DND-41 (cell line): Measurements from ENCODE around the gene AP1M2.
"Not testable (repeated sequence)": the region's sequence is repeated elsewhere in the genome, so short reads cannot be mapped to it uniquely, and the experiment has no call there.

Source experiments
- ATAC-seq: fragments of 200-7000 bp; cut with Tn5 transposase; 3 replicates; pipeline ENCODE4 v1.9.1; 2021; ENCODE audit warnings: low read depth; ENCODE audit not compliant: insufficient read depth
- DNase-seq: peaks from one replicate; pipeline ENCODE4 v3.0.0-alpha.2; 2020
- H2AFZ ChIP-seq: 2 replicates; pipeline ENCODE4 v1.6.0; 2012; ENCODE audit warnings: low read depth, low read length
- H3K27ac ChIP-seq: 2 replicates; pipeline ENCODE4 v1.5.1; 2012; ENCODE audit warnings: low read length, inconsistent platforms
- H3K27me3 ChIP-seq: fragments of 200-600 bp; sonication (generic); 2 replicates; pipeline ENCODE4 v1.6.0; 2012; ENCODE audit warnings: low read length, mild to moderate bottlenecking, inconsistent platforms; ENCODE audit not compliant: insufficient read depth, poor library complexity
- H3K36me3 ChIP-seq: 2 replicates; pipeline ENCODE4 v1.5.1; 2012; ENCODE audit warnings: low read length, inconsistent platforms; ENCODE audit not compliant: insufficient read depth
- H3K4me1 ChIP-seq: 2 replicates; pipeline ENCODE4 v1.5.1; 2012; ENCODE audit warnings: mild to moderate bottlenecking, low read length; ENCODE audit not compliant: insufficient read depth
- H3K4me2 ChIP-seq: 2 replicates; pipeline ENCODE4 v1.6.0; 2012; ENCODE audit warnings: mild to moderate bottlenecking, moderate library complexity, low read length, inconsistent platforms; ENCODE audit not compliant: insufficient read depth
- H3K4me3 ChIP-seq, 2 experiments: fragments of 200-600 bp in 1 of 2; shearing (Covaris generic) in 1 of 2; 2 replicates each; pipeline ENCODE4 v1.5.1; 2012 to 2016; ENCODE audit warnings: inconsistent platforms in 2 of 2, low read length in 2 of 2, mild to moderate bottlenecking in 2 of 2, low read depth in 1 of 2, moderate library complexity in 1 of 2
- H3K79me2 ChIP-seq: 2 replicates; pipeline ENCODE4 v1.6.0; 2012; ENCODE audit warnings: low read length, inconsistent platforms; ENCODE audit not compliant: insufficient read depth
- H3K9ac ChIP-seq: 2 replicates; pipeline ENCODE4 v1.6.0; 2012; ENCODE audit warnings: low read depth, mild to moderate bottlenecking, inconsistent platforms, low read length, moderate library complexity
- H3K9me3 ChIP-seq: 2 replicates; pipeline ENCODE4 v1.5.1; 2012; ENCODE audit warnings: low read length, moderate library complexity, mild to moderate bottlenecking, inconsistent platforms; ENCODE audit not compliant: insufficient read depth, severe bottlenecking
- H4K20me1 ChIP-seq: 2 replicates; pipeline ENCODE4 v1.6.0; 2012; ENCODE audit warnings: low read length; ENCODE audit not compliant: insufficient read depth
- EZH2 ChIP-seq: IDR thresholded peaks from 3 replicates; pipeline ENCODE4 v1.6.1; 2012; ENCODE audit warnings: borderline replicate concordance, low read depth, mild to moderate bottlenecking, moderate library complexity, low read length, inconsistent platforms; ENCODE audit not compliant: severe bottlenecking
- TF ChIP-seq, protein P1 (sequence below): IDR thresholded peaks from 2 replicates; pipeline ENCODE4 v1.5.1; 2012; ENCODE audit warnings: borderline replicate concordance, low read length, moderate library complexity, mild to moderate bottlenecking; ENCODE audit not compliant: poor library complexity, severe bottlenecking; ENCODE audit errors: extremely low read depth

Gene AP1M2

DNA sequence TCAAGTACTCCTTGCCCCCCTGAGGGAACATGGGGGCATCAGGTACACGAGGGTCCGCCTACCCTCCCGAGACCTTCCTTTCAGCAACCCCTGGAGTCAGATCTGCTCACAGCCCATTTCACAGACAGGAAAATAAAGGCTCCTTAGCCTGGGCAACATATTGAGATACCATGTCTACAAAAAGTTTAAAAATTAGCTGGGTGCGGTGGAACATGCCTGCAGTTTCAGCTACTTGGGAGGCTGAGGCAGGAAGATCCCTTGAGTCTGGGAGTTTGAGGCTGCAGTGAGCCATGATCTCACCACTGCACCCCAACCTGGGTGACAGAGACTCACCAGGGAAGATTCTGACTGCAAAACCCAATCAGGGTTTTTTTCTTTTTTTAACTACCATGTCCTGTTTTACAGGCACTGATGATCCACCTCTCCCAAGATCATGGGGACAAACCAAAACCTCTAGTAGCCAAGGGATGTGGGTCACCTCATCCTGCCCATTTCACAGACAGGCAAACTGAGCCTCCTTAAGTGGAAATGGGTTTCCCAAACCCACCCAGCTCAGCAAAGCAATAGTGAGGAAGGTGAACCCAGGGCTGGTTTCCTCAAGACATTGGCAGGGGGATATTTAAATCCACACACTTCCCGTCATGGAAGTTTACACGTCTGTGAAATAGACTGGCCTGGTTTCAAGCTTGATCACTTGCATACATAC, 11.9 kb downstream of the AP1M2 start:
- DNase-seq (no peak), ATAC-seq (no peak)
- H3K4me3 ChIP-seq: no peak overlapping the region
- no peaks in the 10 kb centered on the region for H4K20me1 ChIP-seq
- H3K9me3 ChIP-seq: no peaks in the 10 kb centered on the region
- no peaks in the 10 kb centered on the region for H3K36me3 ChIP-seq
- no peak overlapping the region for H3K9ac ChIP-seq
- H3K27me3 ChIP-seq: no peaks in the 10 kb centered on the region
- peaks cover 13% of the 10 kb centered on the region for H3K4me1 ChIP-seq
- H3K79me2 ChIP-seq: no peaks in the 10 kb centered on the region; the same call in 1 of the 2 replicates
- no peak overlapping the region for H2AFZ ChIP-seq
- no peak overlapping the region for H3K4me2 ChIP-seq
- TF ChIP-seq, protein P1, sequence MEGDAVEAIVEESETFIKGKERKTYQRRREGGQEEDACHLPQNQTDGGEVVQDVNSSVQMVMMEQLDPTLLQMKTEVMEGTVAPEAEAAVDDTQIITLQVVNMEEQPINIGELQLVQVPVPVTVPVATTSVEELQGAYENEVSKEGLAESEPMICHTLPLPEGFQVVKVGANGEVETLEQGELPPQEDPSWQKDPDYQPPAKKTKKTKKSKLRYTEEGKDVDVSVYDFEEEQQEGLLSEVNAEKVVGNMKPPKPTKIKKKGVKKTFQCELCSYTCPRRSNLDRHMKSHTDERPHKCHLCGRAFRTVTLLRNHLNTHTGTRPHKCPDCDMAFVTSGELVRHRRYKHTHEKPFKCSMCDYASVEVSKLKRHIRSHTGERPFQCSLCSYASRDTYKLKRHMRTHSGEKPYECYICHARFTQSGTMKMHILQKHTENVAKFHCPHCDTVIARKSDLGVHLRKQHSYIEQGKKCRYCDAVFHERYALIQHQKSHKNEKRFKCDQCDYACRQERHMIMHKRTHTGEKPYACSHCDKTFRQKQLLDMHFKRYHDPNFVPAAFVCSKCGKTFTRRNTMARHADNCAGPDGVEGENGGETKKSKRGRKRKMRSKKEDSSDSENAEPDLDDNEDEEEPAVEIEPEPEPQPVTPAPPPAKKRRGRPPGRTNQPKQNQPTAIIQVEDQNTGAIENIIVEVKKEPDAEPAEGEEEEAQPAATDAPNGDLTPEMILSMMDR: no peak
- TF ChIP-seq EZH2: no peak
- no peak overlapping the region for H3K27ac ChIP-seq

DNA sequence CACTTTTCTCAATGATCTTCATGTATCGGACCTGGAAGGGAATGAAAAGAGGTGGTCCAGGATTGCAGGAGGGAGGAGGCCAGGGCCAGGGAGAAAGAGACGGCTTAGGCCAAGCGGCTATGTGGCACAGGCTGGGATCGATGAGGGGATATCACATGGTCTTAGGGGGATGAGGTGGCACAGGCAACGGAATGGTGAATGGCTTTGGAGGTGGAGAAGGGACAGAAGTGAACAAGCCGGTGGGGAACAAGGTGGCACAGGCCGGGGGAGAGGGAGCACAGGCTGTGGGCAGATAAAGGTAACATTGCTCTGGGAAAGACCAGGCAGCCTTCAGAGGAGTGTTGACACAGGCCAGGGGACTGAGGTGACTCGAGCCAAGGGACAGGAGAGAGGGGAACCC, 12.7 kb downstream of the AP1M2 start:
- no peak overlapping the region for H3K9ac ChIP-seq

DNA sequence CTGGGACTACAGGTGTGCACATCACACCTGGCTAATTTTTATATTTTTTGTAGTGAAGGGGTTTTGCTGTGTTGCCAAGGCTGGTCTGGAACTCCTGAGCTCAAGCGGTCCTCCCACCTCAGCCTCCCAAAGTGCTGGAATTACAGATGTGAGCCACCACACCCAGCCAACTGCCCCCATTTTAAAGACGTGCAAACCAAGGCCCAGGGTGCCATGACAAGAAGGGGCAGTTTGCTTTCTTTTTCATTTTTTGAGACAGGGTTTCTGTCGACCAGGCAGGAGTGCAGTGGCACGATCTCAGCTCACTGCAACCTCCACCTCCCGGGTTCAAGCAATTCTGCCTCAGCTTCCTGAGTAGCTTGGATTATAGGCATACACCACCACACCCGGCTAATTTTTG, 13.3 kb downstream of the AP1M2 start:
- not testable (repeated sequence) for DNase-seq, ATAC-seq, H3K79me2 ChIP-seq, H4K20me1 ChIP-seq, H3K4me2 ChIP-seq, H3K9me3 ChIP-seq, H3K9ac ChIP-seq, H3K27ac ChIP-seq, H3K4me3 ChIP-seq, H3K27me3 ChIP-seq, H2AFZ ChIP-seq, H3K36me3 ChIP-seq
- peaks cover 22% of the 10 kb centered on the region for H3K4me1 ChIP-seq

More for the DNA sequence above, 12.7 kb downstream of the AP1M2 start:
- DNase-seq (no peak), ATAC-seq (no peak)
- Histone ChIP-seq H3K27ac (no peak overlapping the region), H4K20me1 (no peaks in the 10 kb centered on the region), H3K4me3 (no peak overlapping the region), H3K4me1 (peaks cover 20% of the 10 kb centered on the region), H3K4me2 (no peak overlapping the region), H3K36me3 (no peaks in the 10 kb centered on the region), H3K79me2 (peaks cover 5% of the 10 kb centered on the region), H3K27me3 (no peaks in the 10 kb centered on the region), H2AFZ (no peak overlapping the region), H3K9me3 (no peaks in the 10 kb centered on the region)
- TF ChIP-seq, protein P1: no peak

DNA sequence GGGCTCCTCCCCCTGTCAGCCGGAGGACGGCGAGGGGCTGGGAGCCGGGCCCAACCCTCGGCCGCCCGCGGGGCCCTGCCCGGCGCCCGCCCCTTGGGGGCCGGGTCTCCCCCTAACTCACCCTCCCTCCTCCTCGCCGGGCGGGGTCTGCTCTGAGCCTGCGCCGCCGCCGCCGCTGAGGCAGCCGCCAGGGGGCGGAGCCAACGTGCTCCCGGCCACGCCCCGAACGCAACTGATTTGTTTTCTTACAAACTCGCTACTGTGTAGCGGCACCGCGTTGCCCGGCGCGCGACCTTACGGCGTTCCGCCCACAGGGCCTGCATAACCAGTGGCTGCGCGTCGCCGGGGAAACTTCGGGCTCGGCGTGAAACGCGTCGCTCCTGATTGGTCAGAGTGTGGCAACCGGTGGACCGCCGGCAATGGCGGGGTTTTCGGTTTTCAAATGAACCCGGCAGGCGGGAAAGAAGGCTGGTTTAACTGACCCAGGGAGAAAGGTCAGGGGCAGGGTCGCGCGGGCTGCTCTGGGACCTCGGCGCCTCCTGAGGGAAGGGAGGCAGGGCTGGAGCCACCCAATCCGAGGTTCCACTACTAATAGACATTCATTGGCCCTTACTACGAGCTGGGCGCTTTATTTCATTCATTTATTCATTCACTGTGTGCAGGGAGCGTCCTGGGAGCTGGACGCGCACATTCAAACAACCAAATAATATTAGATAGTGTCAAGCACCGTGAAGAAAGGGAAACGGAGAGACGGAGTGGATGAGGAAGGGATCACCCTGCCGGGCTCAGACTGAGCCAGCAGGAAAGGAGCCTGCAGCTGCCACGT, 18.1 kb downstream of the AP1M2 start, which contains the start of gene CDKN2D:
Gene CDKN2D, minus strand, starts transcription at position 154 of the 826 bp plus-strand sequence. CDS start 326 bp downstream, outside the sequence.
- peak within 1 kb of the TSS; percentile 53 to 83; a peak in 3 of 4 replicates for H3K4me3 ChIP-seq
- H3K27ac ChIP-seq: peak within 1 kb of the TSS; percentile 100
- H3K4me1 ChIP-seq: peaks cover 60% of the 10 kb centered on the region

More for the DNA sequence above, 18.1 kb downstream of the AP1M2 start, which contains the start of gene CDKN2D:
- H3K4me2 ChIP-seq: peak within 1 kb of the TSS; percentile 90
- peaks cover 39% of the 10 kb centered on the region for H3K79me2 ChIP-seq
- H3K36me3 ChIP-seq: peaks cover 18% of the 10 kb centered on the region; the same call in 1 of the 2 replicates
- H3K9me3 ChIP-seq: no peaks in the 10 kb centered on the region
- H3K27me3 ChIP-seq: no peaks in the 10 kb centered on the region
- H2AFZ ChIP-seq: peak within 1 kb of the TSS; percentile 58
- peak; percentile 83 for ATAC-seq
- no peak for TF ChIP-seq EZH2
- TF ChIP-seq, protein P1: peak; percentile 10
- H3K9ac ChIP-seq: peak within 1 kb of the TSS; percentile 89
- peaks cover 27% of the 10 kb centered on the region for H4K20me1 ChIP-seq
- peak; percentile 100 for DNase-seq
